ENCODE measurements around the gene HYCC1. TPM values are rescaled to one million over a fixed set of nuclear protein-coding genes. Genes with fewer than 3 reads are reported as not detected.
"Not testable (repeated sequence)": the region's sequence is repeated elsewhere in the genome, so short reads cannot be mapped to it uniquely, and the experiment has no call there.

The HYCC1 gene
- total RNA-seq, 1 experiment from 2014 or later: 28.2 TPM

- H3F3A ChIP-seq (ENCODE audit: insufficient read depth, low read depth): no peaks in the 10 kb centered on the region
- no peaks in the 10 kb centered on the region for H3K79me2 ChIP-seq (ENCODE audit: low read depth)
- no peaks in the 10 kb centered on the region for H3K36me3 ChIP-seq (ENCODE audit: low read depth)
- H3K4me1 ChIP-seq (replicated peaks; ENCODE audit: insufficient read depth): no peaks in the 10 kb centered on the region
- POLR2A ChIA-PET (ENCODE audit: unreplicated experiment): interaction anchor here (0.6 kb wide), 1 partner anchor 1620 kb away, joined by 8 read pairs; no protein-coding TSS in a partner anchor
- no peak for DNase-seq
- H3K4me2 ChIP-seq: no peak overlapping the region
- no TSS peak for BruUV-seq (replicated peaks)
- intact Hi-C loops (cut with micrococcal nuclease; ENCODE audit: unreplicated experiment): no loop called here
- H3K27me3 ChIP-seq (ENCODE audit: insufficient read depth, low read depth): no peaks in the 10 kb centered on the region
- H4K20me1 ChIP-seq (ENCODE audit: insufficient read depth): no peaks in the 10 kb centered on the region
- no peak overlapping the region for H3K4me3 ChIP-seq
- no peak overlapping the region for H3K27ac ChIP-seq
- no peaks in the 10 kb centered on the region for H3K9me3 ChIP-seq (ENCODE audit: insufficient read depth, low read depth)
- no peak overlapping the region; the same call in 1 of the 2 replicates for H2AFZ ChIP-seq
- H3K9me2 ChIP-seq (ENCODE audit: insufficient read depth): no peaks in the 10 kb centered on the region
- CTCF ChIA-PET: interaction anchor here (0.6 to 1.1 kb wide), 4 partner anchors 48 to 792 kb away, joined by 3 to 4 read pairs (median 3); no protein-coding TSS in a partner anchor
- TF ChIP-seq CTCF (conservative IDR thresholded peaks at IDR 0.05): no peak
- TF ChIP-seq EZH2 (IDR thresholded peaks at IDR 0.05; ENCODE audit: low read depth): no peak
Observed at GRCh38 chr7:23058408-23059096, 44.6 kb upstream of the HYCC1 start.

GRCh38 chr7:23055582-23056178 is 41.8 kb upstream of the HYCC1 start:
- DNase-seq: peak; percentile 49 to 61
- Histone ChIP-seq H3K4me2 (no peak overlapping the region), H4K20me1 (ENCODE audit: insufficient read depth) (no peaks in the 10 kb centered on the region), H3K27ac (no peak overlapping the region), H3K9me3 (ENCODE audit: insufficient read depth, low read depth) (no peaks in the 10 kb centered on the region), H3F3A (ENCODE audit: insufficient read depth, low read depth) (no peaks in the 10 kb centered on the region), H3K4me1 (replicated peaks; ENCODE audit: insufficient read depth) (no peaks in the 10 kb centered on the region), H3K4me3 (no peak overlapping the region), H3K9me2 (ENCODE audit: insufficient read depth) (no peaks in the 10 kb centered on the region), H3K27me3 (ENCODE audit: insufficient read depth, low read depth) (no peaks in the 10 kb centered on the region), H2AFZ (no peak overlapping the region), H3K36me3 (ENCODE audit: low read depth) (no peaks in the 10 kb centered on the region), H3K79me2 (ENCODE audit: low read depth) (no peaks in the 10 kb centered on the region)
- peak; percentile 98 for TF ChIP-seq CTCF (conservative IDR thresholded peaks at IDR 0.05)
- no peak for TF ChIP-seq EZH2 (IDR thresholded peaks at IDR 0.05; ENCODE audit: low read depth)
- ChIA-PET POLR2A (ENCODE audit: unreplicated experiment) (interaction anchor here (1.0 kb wide), 1 partner anchor 173 kb away, joined by 3 read pairs; no protein-coding TSS in a partner anchor), CTCF (interaction anchor here (0.6 to 3.1 kb wide), 11 partner anchors 12 to 497 kb away, joined by 3 to 20 read pairs (median 5); partner anchors contain the start of gene IL6)
- BruUV-seq (replicated peaks): no TSS peak
- intact Hi-C loops (cut with micrococcal nuclease; ENCODE audit: unreplicated experiment): loop anchor here (1.0 to 2.0 kb wide), 6 partner anchors 201 to 531 kb away; partner anchors contain the start of gene TOMM7

GRCh38 chr7:23051124-23051485 is 37.2 kb upstream of the HYCC1 start:
- H3K27me3 ChIP-seq (ENCODE audit: insufficient read depth, low read depth); H2AFZ ChIP-seq; H3K4me1 ChIP-seq (replicated peaks; ENCODE audit: insufficient read depth); intact Hi-C loops (cut with micrococcal nuclease; ENCODE audit: unreplicated experiment); POLR2A ChIA-PET (ENCODE audit: unreplicated experiment); H3K36me3 ChIP-seq (ENCODE audit: low read depth); H3K79me2 ChIP-seq (ENCODE audit: low read depth); H3K4me2 ChIP-seq; DNase-seq; H3K4me3 ChIP-seq; H3K27ac ChIP-seq; H3K9me2 ChIP-seq (ENCODE audit: insufficient read depth); BruUV-seq (replicated peaks); H3F3A ChIP-seq (ENCODE audit: insufficient read depth, low read depth); H4K20me1 ChIP-seq (ENCODE audit: insufficient read depth); H3K9me3 ChIP-seq (ENCODE audit: insufficient read depth, low read depth): not testable (repeated sequence)
- CTCF ChIA-PET: interaction anchor here (0.6 kb wide), 2 partner anchors 230 to 272 kb away, joined by 4 to 8 read pairs; no protein-coding TSS in a partner anchor

GRCh38 chr7:23046336-23046735 is 32.4 kb upstream of the HYCC1 start:
- H3K4me2 ChIP-seq; DNase-seq; H3K9me2 ChIP-seq (ENCODE audit: insufficient read depth); H3K4me1 ChIP-seq (replicated peaks; ENCODE audit: insufficient read depth); H3K79me2 ChIP-seq (ENCODE audit: low read depth); H3F3A ChIP-seq (ENCODE audit: insufficient read depth, low read depth); intact Hi-C loops (cut with micrococcal nuclease; ENCODE audit: unreplicated experiment); CTCF ChIA-PET; H3K27ac ChIP-seq; H3K9me3 ChIP-seq (ENCODE audit: insufficient read depth, low read depth); H2AFZ ChIP-seq; H4K20me1 ChIP-seq (ENCODE audit: insufficient read depth); H3K4me3 ChIP-seq; H3K36me3 ChIP-seq (ENCODE audit: low read depth); BruUV-seq (replicated peaks); H3K27me3 ChIP-seq (ENCODE audit: insufficient read depth, low read depth); POLR2A ChIA-PET (ENCODE audit: unreplicated experiment): not testable (repeated sequence)

- intact Hi-C loops (cut with micrococcal nuclease; ENCODE audit: unreplicated experiment); H3F3A ChIP-seq (ENCODE audit: insufficient read depth, low read depth); H3K9me2 ChIP-seq (ENCODE audit: insufficient read depth); CTCF ChIA-PET; H3K79me2 ChIP-seq (ENCODE audit: low read depth); DNase-seq; H3K36me3 ChIP-seq (ENCODE audit: low read depth); BruUV-seq (replicated peaks); H3K9me3 ChIP-seq (ENCODE audit: insufficient read depth, low read depth); POLR2A ChIA-PET (ENCODE audit: unreplicated experiment); H4K20me1 ChIP-seq (ENCODE audit: insufficient read depth); H3K27ac ChIP-seq; H2AFZ ChIP-seq; H3K4me1 ChIP-seq (replicated peaks; ENCODE audit: insufficient read depth); H3K4me3 ChIP-seq; H3K4me2 ChIP-seq; H3K27me3 ChIP-seq (ENCODE audit: insufficient read depth, low read depth): not testable (repeated sequence)
Observed at GRCh38 chr7:23045086-23045485, 31.2 kb upstream of the HYCC1 start.

Data from PC-9 (cell line).